Smooth muscle cell (in vitro differentiated cells): ENCODE data around the gene NANS. TPM values are rescaled to one million over a fixed set of nuclear protein-coding genes. Genes with fewer than 3 reads are reported as not detected.

Experiments
- DNase-seq: peaks from one replicate; lab custom pipeline; 2025; ENCODE audit not compliant: unreplicated experiment; lab: John Stamatoyannopoulos, UW
- H2AFZ ChIP-seq: fragments of 200-600 bp; sonication (generic); 2 replicates; pipeline ENCODE4 v1.6.0; 2016; ENCODE audit warnings: antibody characterized with exemption, low read depth, mild to moderate bottlenecking
- H3F3A ChIP-seq: fragments of 200-600 bp; sonication (generic); 2 replicates; pipeline ENCODE4 v1.6.0; 2017; ENCODE audit warnings: antibody characterized with exemption, low read depth
- H3K27ac ChIP-seq: fragments of 200-600 bp; sonication (generic); 2 replicates; pipeline ENCODE4 v1.5.1; 2016; ENCODE audit warnings: low read depth, mild to moderate bottlenecking
- H3K27me3 ChIP-seq: fragments of 200-600 bp; sonication (generic); 2 replicates; pipeline ENCODE4 v1.6.1; 2016; ENCODE audit warnings: low read depth, mild to moderate bottlenecking
- H3K36me3 ChIP-seq: fragments of 200-600 bp; sonication (generic); 2 replicates; pipeline ENCODE4 v1.5.1; 2016; ENCODE audit warnings: low read depth
- H3K4me1 ChIP-seq: fragments of 200-600 bp; sonication (generic); 2 replicates; pipeline ENCODE4 v1.5.1; 2016; ENCODE audit warnings: low read depth
- H3K4me2 ChIP-seq: fragments of 200-600 bp; sonication (generic); 2 replicates; pipeline ENCODE4 v1.6.0; 2016; ENCODE audit warnings: mild to moderate bottlenecking
- H3K4me3 ChIP-seq: fragments of 200-600 bp; sonication (generic); 2 replicates; pipeline ENCODE4 v1.5.1; 2016; ENCODE audit warnings: mild to moderate bottlenecking
- H3K79me2 ChIP-seq: fragments of 200-600 bp; sonication (generic); 2 replicates; pipeline ENCODE4 v1.6.0; 2016; ENCODE audit warnings: low read depth, mild to moderate bottlenecking
- H3K9ac ChIP-seq: fragments of 200-600 bp; sonication (generic); 2 replicates; pipeline ENCODE4 v1.6.0; 2016; ENCODE audit warnings: low read depth
- H3K9me3 ChIP-seq: fragments of 200-600 bp; sonication (generic); replicated peaks from 2 replicates; pipeline ENCODE4 v1.5.1; 2016; ENCODE audit warnings: low read depth
- H4K20me1 ChIP-seq: fragments of 200-600 bp; sonication (generic); 2 replicates; pipeline ENCODE4 v1.6.0; 2016; ENCODE audit warnings: low read depth
- CTCF ChIP-seq: fragments of 200-600 bp; sonication (generic); IDR thresholded peaks from 2 replicates; pipeline ENCODE4 v1.5.1; 2017; ENCODE audit warnings: borderline replicate concordance, mild to moderate bottlenecking, antibody characterized with exemption; ENCODE audit not compliant: insufficient read depth, poor library complexity, severe bottlenecking
- WGBS: methylation state at CpG from one replicate; pipeline ENCODE4 v1.1.7; 2016; ENCODE audit warnings: low lambda C conversion rate; 5-methylcytosine and 5-hydroxymethylcytosine counted together
- polyA plus RNA-seq: library from polyadenylated mRNA; unstranded; fragments of >200 nt; fragmentation: Nextera tagmentation; extraction: Ambion mirVana; gene quantifications from 2 replicates; pipeline ENCODE4 v1.2.1, GENCODE V29; 2016
- total RNA-seq: library from RNA; depleted of rRNA; stranded (reverse); fragments of >200 nt; gene quantifications from 2 replicates; pipeline ENCODE4 v1.2.3, GENCODE V29; 2014

The NANS gene
- total and polyA plus RNA-seq, 2 experiments from 2014 or later: 59.4 to 117 TPM

- Histone ChIP-seq H3K79me2 (no peaks in the 10 kb centered on the region), H3K27ac (no peak overlapping the region), H2AFZ (no peak overlapping the region), H3F3A (no peaks in the 10 kb centered on the region), H3K36me3 (no peaks in the 10 kb centered on the region), H3K4me2 (no peak overlapping the region), H3K4me3 (no peak overlapping the region), H3K9ac (no peak overlapping the region), H3K27me3 (no peaks in the 10 kb centered on the region), H3K9me3 (no peaks in the 10 kb centered on the region), H4K20me1 (no peaks in the 10 kb centered on the region), H3K4me1 (no peaks in the 10 kb centered on the region)
- DNase-seq: no peak
- 95% methylated on average over 6 of the region's 6 CpGs for WGBS
- no peak for TF ChIP-seq CTCF
These were observed 16.3 kb upstream of the NANS start for GRCh38 chr9:98040212-98040611.

GRCh38 chr9:98043915-98044314 is 12.6 kb upstream of the NANS start:
- Histone ChIP-seq H2AFZ (no peak overlapping the region), H3K79me2 (no peaks in the 10 kb centered on the region), H3K36me3 (no peaks in the 10 kb centered on the region), H3K4me1 (no peaks in the 10 kb centered on the region), H3K9me3 (no peaks in the 10 kb centered on the region), H3K9ac (no peak overlapping the region), H3K4me2 (no peak overlapping the region), H3K4me3 (no peak overlapping the region), H3K27ac (no peak overlapping the region), H4K20me1 (no peaks in the 10 kb centered on the region), H3K27me3 (no peaks in the 10 kb centered on the region), H3F3A (no peaks in the 10 kb centered on the region)
- no peak for TF ChIP-seq CTCF
- WGBS: 93% methylated on average over 5 of the region's 5 CpGs
- no peak for DNase-seq

GRCh38 chr9:98045234-98046179 is 11.0 kb upstream of the NANS start:
- no peak for DNase-seq
- H3K27ac ChIP-seq: no peak overlapping the region
- H3K36me3 ChIP-seq: no peaks in the 10 kb centered on the region
- H3K4me3 ChIP-seq: no peak overlapping the region
- H3K27me3 ChIP-seq: no peaks in the 10 kb centered on the region
- no peak for TF ChIP-seq CTCF
- no peak overlapping the region for H3K4me2 ChIP-seq
- 90% methylated on average over 6 of the region's 6 CpGs for WGBS
- H3K9ac ChIP-seq: no peak overlapping the region
- no peaks in the 10 kb centered on the region for H3K4me1 ChIP-seq
- no peaks in the 10 kb centered on the region for H3F3A ChIP-seq
- H3K79me2 ChIP-seq: no peaks in the 10 kb centered on the region
- H2AFZ ChIP-seq: no peak overlapping the region
- no peaks in the 10 kb centered on the region for H3K9me3 ChIP-seq
- no peaks in the 10 kb centered on the region for H4K20me1 ChIP-seq

GRCh38 chr9:98046180-98046543 is 10.4 kb upstream of the NANS start:
- Histone ChIP-seq H3K4me1 (no peaks in the 10 kb centered on the region), H3K9me3 (no peaks in the 10 kb centered on the region), H3K27me3 (no peaks in the 10 kb centered on the region), H3K79me2 (no peaks in the 10 kb centered on the region), H2AFZ (no peak overlapping the region), H3K27ac (no peak overlapping the region), H3K36me3 (no peaks in the 10 kb centered on the region), H3K4me3 (no peak overlapping the region), H3K9ac (no peak overlapping the region), H3F3A (no peaks in the 10 kb centered on the region), H3K4me2 (no peak overlapping the region), H4K20me1 (no peaks in the 10 kb centered on the region)
- no peak for TF ChIP-seq CTCF
- 94% methylated on average over 9 of the region's 9 CpGs for whole genome bisulfite sequencing
- no peak for DNase-seq
